Neuron (in vitro differentiated cells): ENCODE measurements around the gene WDR46.
"Not testable (repeated sequence)": the region's sequence is repeated elsewhere in the genome, so short reads cannot be mapped to it uniquely, and the experiment has no call there.

ENCODE experiments used
- H2AFZ ChIP-seq: one replicate; pipeline ENCODE4 v1.6.1; 2013; ENCODE audit warnings: low read depth, mild to moderate bottlenecking, inconsistent platforms, low read length, moderate library complexity
- H3K27me3 ChIP-seq: one replicate; pipeline ENCODE4 v1.6.1; 2013; ENCODE audit warnings: low read length; ENCODE audit not compliant: insufficient read depth
- H3K36me3 ChIP-seq: one replicate; pipeline ENCODE4 v1.6.1; 2013; ENCODE audit warnings: low read length; ENCODE audit not compliant: insufficient read depth
- H3K4me1 ChIP-seq: one replicate; pipeline ENCODE4 v1.6.1; 2013; ENCODE audit warnings: low read length; ENCODE audit not compliant: insufficient read depth
- H3K4me3 ChIP-seq: 2 replicates; pipeline ENCODE4 v1.5.1; 2013; ENCODE audit warnings: mild to moderate bottlenecking, low read length, moderate library complexity
- H3K9me3 ChIP-seq: one replicate; pipeline ENCODE4 v1.6.1; 2013; ENCODE audit warnings: low read length

WDR46 gene

DNA sequence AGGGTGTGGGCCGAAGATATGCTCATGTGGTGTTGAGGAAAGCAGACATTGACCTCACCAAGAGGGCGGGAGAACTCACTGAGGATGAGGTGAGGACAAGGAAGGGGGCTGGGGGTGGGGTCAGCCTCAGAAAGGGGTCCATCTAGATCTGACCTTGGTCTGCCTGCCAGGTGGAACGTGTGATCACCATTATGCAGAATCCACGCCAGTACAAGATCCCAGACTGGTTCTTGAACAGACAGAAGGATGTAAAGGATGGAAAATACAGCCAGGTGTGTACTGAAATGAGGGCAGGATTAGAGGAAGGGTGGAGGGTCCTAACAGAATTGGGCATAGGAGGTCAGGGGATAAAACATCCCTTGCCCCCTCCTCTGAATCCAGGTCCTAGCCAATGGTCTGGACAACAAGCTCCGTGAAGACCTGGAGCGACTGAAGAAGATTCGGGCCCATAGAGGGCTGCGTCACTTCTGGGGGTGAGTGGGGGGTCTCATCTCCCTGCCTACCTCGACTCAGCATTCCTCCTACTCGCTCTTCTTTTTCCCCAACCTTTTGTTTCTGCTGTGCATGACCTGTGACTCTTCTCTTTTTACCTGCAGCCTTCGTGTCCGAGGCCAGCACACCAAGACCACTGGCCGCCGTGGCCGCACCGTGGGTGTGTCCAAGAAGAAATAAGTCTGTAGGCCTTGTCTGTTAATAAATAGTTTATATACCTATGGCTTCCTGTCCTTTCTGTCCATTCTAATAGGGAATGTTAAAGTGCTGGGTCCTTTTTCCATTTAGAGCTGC is 13.1 kb downstream of the WDR46 start:
- Histone ChIP-seq H3K4me1 (peaks cover 44% of the 10 kb centered on the region), H3K4me3 (peak overlapping the region; percentile 40), H3K36me3 (peaks cover 46% of the 10 kb centered on the region)
- not testable (repeated sequence) for H3K9me3 ChIP-seq, H3K27me3 ChIP-seq, H2AFZ ChIP-seq

DNA sequence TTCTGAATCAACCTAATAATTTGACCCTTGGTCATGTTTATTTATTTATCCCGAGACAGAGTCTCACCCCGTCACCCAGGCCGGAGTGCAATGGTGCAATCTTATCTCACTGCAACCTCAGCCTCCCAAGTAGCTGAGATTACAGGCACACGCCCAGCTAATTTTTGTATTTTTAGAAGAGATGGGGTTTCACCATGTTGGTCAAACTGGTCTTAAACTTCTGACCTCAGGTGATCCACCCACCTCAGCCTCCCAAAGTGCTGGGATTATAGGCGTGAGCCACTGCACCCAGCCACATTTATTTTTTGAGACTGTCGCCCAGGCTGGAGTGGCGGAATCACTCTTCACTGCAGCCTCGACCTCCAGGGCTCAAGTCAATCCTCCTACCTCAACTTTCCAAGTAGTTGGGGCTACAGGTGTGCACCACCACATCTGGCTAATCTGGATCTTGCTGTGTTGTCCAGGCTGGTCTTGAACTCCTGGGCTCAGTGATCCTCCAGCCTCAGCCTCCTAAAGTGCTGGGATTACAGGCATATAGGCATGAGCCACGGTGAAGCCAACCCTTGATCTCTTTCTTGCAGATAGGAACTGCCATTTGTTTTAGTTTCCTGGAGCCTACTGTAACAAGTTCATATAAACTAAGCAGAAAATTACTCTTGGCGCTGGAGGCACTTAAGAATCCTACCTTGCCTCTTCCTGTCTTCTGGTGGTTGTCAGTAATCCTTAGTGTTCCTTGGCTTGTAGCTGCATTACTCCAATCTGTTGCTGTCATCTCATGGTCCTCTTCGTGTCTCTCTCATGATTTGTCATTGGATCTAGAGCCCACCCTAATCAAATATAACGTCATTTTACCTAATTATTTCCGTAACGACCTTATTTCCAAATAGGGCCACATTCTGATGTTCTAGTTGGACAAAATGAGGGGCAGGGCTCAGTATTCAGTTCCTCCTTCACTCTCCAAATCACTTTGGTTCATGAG is 14.8 kb downstream of the WDR46 start:
- peaks cover 41% of the 10 kb centered on the region for H3K36me3 ChIP-seq
- no peak overlapping the region for H3K4me3 ChIP-seq
- H3K27me3 ChIP-seq: no peaks in the 10 kb centered on the region
- H3K9me3 ChIP-seq: no peaks in the 10 kb centered on the region
- no peak overlapping the region for H2AFZ ChIP-seq
- peaks cover 47% of the 10 kb centered on the region for H3K4me1 ChIP-seq

DNA sequence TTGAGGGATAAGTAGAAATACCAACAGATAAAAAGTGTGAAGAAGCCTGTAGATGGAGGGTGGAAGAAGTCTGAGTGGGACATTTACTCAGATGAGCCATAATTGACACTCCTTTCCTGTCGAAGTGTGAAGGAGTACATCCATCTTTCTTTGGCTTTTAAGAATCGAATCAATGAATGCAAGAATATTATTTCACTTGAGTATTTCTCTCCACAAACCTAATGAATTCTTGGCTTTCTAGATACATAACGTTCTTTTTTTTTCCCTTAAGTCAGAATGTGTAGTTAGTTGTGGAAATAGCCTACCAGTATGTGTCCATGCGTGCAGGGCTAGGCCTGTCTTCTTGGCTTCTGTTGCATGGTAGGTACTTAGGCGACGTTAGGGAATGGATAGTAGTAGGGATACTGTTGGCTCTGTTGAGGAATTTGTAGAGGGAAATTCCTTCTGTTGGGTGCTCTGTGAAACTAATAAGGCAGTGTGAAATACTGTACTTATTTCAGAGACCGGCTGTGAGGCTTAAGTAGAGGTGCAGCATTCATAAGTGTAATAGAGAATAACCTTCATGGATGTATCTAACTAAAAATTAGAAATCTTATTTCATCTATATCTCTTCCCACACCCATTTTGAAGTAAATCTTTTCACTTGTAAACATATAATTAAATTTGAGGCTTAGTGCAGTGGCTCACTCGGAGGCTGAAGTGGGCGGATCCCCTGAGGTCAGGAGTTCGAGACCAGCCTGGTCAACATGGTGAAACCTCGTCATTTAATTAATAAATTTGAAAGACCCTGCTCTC is 15.7 kb downstream of the WDR46 start:
- Histone ChIP-seq H3K9me3 (no peaks in the 10 kb centered on the region), H2AFZ (no peak overlapping the region), H3K36me3 (peaks cover 49% of the 10 kb centered on the region), H3K4me1 (peaks cover 47% of the 10 kb centered on the region), H3K27me3 (no peaks in the 10 kb centered on the region), H3K4me3 (peak overlapping the region; percentile 91)

- Histone ChIP-seq H3K9me3 (no peaks in the 10 kb centered on the region), H3K4me3 (peak overlapping the region; percentile 91), H2AFZ (no peak overlapping the region), H3K27me3 (no peaks in the 10 kb centered on the region), H3K4me1 (peaks cover 47% of the 10 kb centered on the region), H3K36me3 (peaks cover 58% of the 10 kb centered on the region)
Observed at GRCh38 chr6:33272275-33273128, 16.5 kb downstream of the WDR46 start.

DNA sequence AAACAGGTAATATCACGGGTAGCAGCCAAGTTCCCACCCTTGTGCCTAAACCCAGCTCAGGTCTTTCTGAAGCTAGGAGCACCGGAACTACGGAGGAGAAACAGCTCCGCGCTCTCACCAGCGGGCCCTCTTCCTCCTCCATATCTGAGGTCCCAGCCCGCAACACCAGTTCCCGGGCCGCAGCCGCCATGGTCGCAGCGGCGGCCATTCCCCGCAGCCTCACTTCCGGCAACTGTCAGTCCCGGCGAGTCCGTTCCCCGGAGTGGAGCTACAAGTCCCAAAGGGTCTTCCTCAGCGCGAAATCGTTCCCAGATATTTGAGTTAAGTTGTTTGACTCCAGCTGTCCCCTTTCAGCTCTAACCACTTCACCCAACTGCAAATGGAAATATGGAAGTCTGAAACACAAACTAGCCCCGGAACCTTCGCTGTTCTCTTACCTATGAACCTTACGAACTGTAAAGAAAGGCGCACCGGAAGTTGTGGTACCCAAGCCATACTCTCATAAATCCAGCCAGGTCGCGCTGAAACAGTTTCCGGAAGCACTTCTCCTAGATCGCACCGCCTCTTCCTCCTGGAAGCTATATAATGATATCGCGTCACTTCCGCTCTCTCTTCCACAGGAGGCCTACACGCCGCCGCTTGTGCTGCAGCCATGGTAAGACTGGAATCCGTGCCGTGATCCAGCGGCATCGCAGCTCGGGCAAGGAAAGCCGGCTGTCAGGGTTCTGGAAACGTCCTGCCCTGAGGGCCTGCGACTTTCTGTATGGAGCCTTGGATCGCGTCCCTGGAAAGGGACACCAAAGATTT is 17.4 kb downstream of the WDR46 start, which contains the start of the genes RPS18 and VPS52:
RPS18 (plus strand) TSS at position 608 of the 807 bp plus-strand sequence; CDS start at position 653, 45 bp downstream.
VPS52 (minus strand) TSS at position 409 of the 807 bp plus-strand sequence; CDS start at position 208, 201 bp downstream.
- H3K9me3 ChIP-seq: no peaks in the 10 kb centered on the region
- H3K4me1 ChIP-seq: peaks cover 44% of the 10 kb centered on the region
- H3K27me3 ChIP-seq: no peaks in the 10 kb centered on the region
- peak within 1 kb of the TSS; percentile 93 for H2AFZ ChIP-seq
- H3K4me3 ChIP-seq: peak within 1 kb of the TSS; percentile 91
- H3K36me3 ChIP-seq: peaks cover 66% of the 10 kb centered on the region

GRCh38 chr6:33271117-33271467 is 17.9 kb downstream of the WDR46 start:
- H3K27me3 ChIP-seq: no peaks in the 10 kb centered on the region
- peak overlapping the region; percentile 91 for H3K4me3 ChIP-seq
- peaks cover 39% of the 10 kb centered on the region for H3K4me1 ChIP-seq
- H3K36me3 ChIP-seq: peaks cover 66% of the 10 kb centered on the region
- no peaks in the 10 kb centered on the region for H3K9me3 ChIP-seq
- peak overlapping the region; percentile 93 for H2AFZ ChIP-seq

DNA sequence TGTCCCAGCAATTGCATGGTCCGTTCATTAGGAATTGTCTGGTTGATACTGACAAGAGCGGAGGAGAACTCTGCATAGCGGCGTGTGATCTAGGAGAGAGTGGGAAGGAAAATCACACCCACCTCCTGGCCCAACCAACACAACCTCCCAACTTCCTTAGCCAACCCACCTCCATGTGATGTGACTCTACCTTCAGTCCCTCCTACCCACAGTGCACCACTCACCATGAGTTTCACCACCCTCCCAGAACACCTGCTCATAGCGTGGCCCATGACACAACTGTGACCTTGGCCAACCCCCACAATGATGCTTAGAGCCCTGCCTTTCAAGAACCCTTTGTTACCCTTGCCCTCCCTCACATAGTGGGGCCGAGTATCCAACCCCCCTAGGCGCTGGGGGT is 25.0 kb downstream of the WDR46 start:
- no peaks in the 10 kb centered on the region for H3K4me1 ChIP-seq
- H3K9me3 ChIP-seq: no peaks in the 10 kb centered on the region
- H3K4me3 ChIP-seq: no peak overlapping the region
- H2AFZ ChIP-seq: no peak overlapping the region
- H3K36me3 ChIP-seq: peaks cover 73% of the 10 kb centered on the region
- H3K27me3 ChIP-seq: no peaks in the 10 kb centered on the region

DNA sequence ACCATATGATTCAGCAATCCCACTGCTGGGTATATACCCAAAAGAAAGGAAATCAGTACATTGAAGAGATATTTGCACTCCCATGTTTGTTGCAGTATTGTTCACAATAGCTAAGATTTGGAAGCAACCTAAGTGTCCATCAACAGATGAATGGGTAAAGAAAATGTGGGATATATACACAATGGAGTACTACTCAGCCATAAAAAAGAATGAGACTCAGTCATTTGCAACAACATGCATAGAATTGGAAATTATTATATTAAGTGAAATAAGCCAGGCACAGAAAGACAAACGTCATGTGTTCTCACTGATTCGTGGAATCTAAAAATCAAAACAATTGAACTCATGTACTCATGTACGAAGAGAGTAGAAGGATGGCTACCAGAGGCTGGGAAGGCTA is 26.5 kb downstream of the WDR46 start:
- H3K4me3 ChIP-seq, H3K9me3 ChIP-seq, H3K27me3 ChIP-seq, H2AFZ ChIP-seq, H3K4me1 ChIP-seq: not testable (repeated sequence)
- H3K36me3 ChIP-seq: peaks cover 68% of the 10 kb centered on the region

DNA sequence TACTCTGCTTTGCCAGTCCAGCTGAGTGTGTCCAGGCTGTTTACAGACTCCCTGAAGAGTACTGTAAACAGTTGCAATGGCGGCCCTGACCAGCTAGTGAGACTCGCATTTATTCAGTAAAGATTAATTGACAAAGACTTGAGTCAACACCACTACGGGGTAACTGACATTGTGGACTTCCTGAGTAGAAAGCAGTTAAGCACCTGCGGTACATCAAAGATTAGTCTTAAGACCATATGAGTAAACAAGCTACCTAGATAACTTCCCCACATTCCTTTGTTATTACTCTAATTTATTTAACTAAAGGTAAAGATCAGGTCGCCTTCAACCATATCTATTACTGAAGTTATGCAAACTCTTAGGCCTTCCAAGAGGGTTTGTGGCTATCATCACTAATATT is 30.0 kb downstream of the WDR46 start:
- H3K4me1 ChIP-seq: no peaks in the 10 kb centered on the region
- H3K36me3 ChIP-seq: peaks cover 49% of the 10 kb centered on the region
- no peak overlapping the region for H3K4me3 ChIP-seq

GRCh38 chr6:33254591-33254990 is 34.4 kb downstream of the WDR46 start:
- H3K4me3 ChIP-seq: no peak overlapping the region
- peaks cover 8% of the 10 kb centered on the region for H3K4me1 ChIP-seq
- no peak overlapping the region for H2AFZ ChIP-seq
- no peaks in the 10 kb centered on the region for H3K27me3 ChIP-seq
- H3K36me3 ChIP-seq: peaks cover 32% of the 10 kb centered on the region
- H3K9me3 ChIP-seq: peaks cover 6% of the 10 kb centered on the region

More for the DNA sequence above, 30.0 kb downstream of the WDR46 start:
- H2AFZ ChIP-seq: no peak overlapping the region
- peaks cover 6% of the 10 kb centered on the region for H3K9me3 ChIP-seq
- H3K27me3 ChIP-seq: no peaks in the 10 kb centered on the region

DNA sequence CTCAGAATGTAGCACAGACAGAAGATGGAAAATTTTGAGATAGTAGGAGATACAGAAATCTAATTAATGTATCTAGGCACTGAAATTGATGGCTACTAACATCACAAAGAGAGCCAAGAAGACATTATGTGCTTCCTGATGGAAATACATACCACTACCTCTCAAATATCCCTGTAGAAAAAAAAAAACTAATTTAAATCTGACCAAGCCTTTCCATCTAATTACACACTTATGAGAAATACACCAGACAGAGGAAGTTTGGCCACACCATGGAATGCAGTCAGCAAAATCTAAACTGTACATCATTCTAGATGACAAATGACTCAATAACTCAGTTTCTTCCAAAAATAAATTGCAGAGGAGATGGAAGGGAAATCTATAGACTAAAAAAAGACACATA is 36.3 kb downstream of the WDR46 start:
- peaks cover 5% of the 10 kb centered on the region for H3K9me3 ChIP-seq
- H3K4me3 ChIP-seq: no peak overlapping the region
- H3K4me1 ChIP-seq: peaks cover 21% of the 10 kb centered on the region
- no peaks in the 10 kb centered on the region for H3K27me3 ChIP-seq
- H2AFZ ChIP-seq: no peak overlapping the region
- H3K36me3 ChIP-seq: peaks cover 23% of the 10 kb centered on the region
